ENCODE data around the gene ZNF362.
A peak's percentile ranks its signal among the peaks of the same experiment; 100 is the strongest.

Gene ZNF362

DNA sequence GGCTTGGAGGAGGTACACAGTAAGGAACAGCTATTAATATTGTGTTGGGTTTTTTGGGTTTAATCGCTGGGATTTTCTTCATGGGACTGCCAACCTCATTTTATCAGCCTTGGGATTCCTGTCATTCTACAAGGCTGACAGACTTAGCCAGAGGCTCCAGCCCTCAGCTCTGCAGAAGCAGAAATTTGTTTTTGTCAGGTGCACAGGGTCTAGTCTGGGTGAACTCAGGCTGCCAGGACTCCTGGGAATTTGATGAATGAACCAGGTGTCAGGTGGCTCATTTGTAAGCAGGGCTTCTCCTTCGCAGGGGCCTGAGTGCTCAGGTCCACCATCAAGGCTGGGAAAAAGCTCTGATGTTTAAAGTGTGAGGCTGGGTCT is 11.5 kb upstream of the ZNF362 start:
- no peak for DNase-seq (ENCODE audit: low spot score)

DNA sequence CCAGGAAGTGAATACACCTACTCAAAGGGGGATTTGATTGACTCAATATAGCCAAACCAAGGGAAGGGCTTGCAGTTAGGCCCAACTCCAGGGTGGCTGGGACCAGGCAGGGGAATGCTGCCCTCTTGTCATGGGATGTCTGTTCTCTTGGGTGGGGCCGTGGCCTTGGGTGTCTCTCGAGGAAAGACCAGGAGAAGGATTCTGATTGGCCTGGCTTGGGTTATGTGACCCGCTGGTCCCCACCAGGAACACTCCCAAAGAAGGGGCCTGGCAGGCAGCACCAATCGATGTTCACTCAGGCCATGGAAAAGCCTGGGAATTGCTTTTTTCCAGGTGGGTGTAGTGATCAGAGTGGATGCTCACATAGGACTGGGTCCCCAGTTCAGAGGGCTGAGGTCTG is 10.1 kb upstream of the ZNF362 start:
- DNase-seq (ENCODE audit: low spot score), result no peak

DNA sequence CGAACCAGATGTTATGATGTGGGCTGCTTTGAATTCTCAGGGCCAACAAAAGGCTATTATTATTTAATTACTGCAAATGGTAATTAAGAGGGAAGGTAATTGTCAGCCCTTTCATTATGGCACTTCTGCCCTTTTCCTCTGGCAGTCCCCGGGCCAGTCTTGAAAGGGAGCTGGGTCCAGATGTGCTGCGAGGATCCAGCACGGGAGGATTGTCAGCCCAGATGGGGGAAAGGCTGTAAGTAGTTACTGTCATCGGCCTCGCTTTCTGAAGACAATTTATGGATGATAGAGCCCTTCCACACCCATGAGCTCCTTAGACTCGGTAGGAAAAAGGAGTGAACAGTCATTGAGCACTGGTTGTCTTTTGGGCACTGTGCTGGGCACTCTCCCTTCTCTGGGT is 8.7 kb upstream of the ZNF362 start:
- DNase-seq (ENCODE audit: low spot score), result no peak

DNA sequence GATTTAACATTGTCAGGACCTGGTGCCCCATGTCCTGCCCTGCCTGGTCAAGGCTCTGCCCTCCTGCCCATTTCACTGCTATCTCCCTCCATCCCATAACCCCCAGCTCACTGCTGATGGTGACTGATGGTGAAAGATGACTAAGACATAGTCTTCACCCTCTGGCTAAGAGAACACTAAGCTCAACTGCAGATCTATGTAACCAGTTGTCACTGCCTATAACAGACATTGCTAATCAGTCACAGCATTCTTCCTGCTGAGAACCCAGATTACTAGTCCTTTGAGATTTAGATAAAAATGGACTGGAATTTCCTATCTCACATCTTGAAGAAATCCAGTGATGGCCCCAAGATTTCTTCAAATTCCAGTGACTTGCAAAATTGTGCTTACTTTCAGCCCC is 8.0 kb upstream of the ZNF362 start:
- no peak for DNase-seq (ENCODE audit: low spot score)

DNA sequence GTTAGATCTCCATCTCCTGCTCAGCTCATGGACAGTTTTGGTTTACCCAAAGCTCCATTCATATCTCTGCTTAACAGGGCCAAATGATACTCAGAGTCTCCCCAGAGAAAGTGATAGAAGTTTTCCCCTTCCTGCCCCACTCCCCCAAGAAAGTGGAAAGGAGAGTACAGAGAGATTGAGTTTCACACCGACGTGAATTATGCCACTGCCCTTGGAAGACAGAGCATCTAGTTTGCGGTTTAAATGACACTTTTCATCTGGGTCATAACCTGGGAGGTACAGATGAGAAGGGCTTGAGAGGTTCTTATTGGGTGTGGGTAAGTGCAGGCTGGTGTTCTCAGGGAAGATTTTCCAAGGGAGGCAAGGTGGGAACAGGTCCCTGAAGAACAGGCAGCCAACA is 6.9 kb upstream of the ZNF362 start:
- DNase-seq (ENCODE audit: low spot score), result no peak

DNA sequence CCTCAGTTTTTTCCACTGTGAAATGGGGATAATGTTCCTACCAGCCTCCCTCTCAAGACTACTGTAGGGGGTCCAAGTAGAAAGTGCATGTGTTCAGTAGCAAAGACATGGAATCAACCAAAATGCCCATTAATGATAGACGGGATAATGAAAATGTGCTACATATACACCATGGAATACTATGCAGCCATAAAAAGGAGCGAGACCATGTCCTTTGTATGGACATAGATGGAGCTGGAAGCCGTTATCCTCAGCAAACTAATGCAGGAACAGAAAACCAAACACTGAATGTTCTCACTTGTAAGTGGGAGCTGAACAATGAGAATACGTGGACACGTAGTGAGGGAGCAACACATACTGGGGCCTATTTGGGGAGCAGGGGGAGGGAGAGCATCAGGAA is 6.1 kb upstream of the ZNF362 start:
- no peak for DNase-seq (ENCODE audit: low spot score)

DNA sequence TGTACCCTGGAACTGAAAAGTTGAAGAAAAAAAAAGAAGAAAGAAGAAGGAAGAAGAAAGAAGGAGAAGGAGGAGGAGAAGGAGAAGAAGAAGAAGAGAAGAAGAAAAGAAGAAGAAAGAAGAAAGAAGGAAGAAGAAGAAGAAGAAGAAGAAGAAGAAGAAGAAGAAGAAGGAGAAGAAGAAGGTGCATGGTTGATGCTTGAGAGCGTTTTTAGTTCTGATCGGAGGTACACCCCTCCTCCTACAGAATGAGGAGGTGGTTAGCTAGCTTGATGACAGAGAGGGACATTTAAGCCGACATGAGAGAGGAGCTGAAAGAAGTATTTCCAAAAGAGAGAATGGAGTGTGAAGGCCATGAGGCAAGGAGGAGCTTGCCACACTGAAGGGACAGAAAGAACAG is 5.6 kb upstream of the ZNF362 start:
- no peak for DNase-seq (ENCODE audit: low spot score)

DNA sequence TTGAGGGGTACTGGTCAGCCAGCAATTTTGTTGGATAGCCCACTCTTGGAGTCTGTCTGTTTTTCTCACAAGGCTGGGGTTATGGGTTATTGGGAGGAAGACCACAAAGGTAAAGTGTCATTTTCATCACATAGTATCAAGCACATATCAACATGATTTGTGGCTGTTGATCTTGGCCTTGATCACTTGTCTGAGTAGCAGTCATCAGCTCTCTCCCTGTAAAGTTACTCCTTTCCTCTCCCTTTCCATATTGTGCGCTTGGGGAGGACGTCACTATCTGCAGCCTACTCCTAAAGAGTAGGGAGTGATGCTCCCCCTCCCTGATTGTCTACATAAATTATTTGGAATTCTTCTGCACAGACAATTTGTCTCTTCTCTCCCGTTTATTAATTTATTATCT is 1.8 kb upstream of the ZNF362 start:
- DNase-seq (ENCODE audit: low spot score), result no peak

DNA sequence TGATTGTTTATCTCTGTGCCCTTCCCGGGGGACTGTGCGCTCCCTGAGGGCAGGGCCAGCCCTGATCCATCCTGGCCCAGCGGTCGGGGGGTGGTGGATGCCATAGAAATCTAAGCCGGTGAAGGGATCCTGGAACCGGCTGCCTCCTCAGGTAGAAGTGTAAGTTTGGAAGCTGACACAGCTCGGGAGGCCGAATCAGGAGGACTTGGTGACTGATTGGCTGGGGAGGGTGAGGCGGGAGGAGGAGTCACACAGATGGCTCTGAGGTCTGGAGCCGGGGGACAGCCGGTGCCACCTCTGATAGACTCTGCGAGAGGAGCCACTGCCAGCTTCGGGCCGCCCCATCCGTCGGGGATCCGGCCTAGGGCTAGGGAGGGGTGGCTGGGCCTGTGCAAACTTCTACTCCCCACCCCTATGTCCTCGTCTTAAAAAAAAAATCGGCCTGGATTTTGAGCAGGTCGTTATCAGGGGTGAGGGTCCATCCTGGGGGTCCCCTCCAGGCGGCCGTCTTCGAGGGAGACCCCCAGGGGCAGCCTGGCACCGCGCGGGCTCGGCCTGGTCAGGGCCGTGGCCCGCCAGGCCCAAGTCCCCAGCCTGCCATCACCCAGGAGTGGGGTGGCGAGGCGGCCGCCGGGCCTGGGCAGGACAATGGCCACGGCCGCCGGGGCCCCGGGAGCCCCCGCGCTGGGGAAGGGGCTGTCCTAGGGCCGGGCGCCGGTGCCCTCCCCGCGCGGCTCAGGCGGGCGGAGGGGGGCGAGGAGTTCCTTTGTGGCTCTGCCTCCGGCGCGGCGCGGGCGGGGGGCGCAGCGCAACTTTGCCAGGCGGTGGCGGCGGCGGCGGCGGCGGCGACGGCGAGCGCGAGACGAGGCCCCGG is 708 bp upstream of the ZNF362 start:
- DNase-seq (ENCODE audit: low spot score), result peak; percentile 85

DNA sequence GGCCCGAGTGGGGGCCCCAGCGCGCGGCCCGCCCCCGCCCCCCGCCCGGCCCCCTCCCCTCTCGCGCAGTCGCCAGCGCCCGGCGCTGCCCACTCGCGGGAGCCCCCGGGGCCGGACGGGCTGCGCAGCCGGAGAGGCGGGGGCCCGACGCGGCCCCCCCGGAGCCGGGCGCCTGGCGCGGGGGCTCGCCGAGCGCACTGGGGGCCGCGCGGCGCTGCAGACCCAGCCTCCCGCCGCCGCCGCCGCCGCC is 146 bp upstream of the ZNF362 start:
- no peak for DNase-seq (ENCODE audit: low spot score)

DNA sequence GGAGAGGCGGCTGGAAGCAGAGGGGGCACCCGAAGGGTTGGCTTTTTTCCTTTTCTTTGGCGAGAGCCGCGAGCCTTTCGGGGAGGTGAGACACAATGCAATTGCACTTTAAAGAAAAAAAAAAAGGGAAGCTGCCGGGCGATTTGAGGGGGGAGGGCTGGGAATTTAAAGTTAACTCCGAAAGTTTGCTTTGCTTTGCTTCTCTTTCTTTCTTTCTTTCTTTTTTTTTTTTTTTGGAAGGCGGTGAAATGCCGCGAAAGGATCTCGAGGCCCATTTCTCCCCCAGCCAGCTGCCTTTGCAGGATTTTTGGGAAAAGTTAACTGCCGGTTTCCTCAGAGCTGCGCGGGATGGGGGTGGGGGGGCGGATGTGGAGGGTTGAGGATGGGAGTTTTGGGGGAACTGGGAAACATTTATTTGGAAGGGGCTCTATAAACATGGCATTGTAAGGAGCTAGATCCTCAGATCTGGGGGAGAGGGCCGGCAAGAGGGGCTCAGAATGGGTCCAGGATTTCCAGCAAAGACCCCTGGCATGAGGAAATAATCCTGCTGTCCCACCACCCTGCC is 997 bp downstream of the ZNF362 start:
- DNase-seq (ENCODE audit: low spot score), result no peak

DNA sequence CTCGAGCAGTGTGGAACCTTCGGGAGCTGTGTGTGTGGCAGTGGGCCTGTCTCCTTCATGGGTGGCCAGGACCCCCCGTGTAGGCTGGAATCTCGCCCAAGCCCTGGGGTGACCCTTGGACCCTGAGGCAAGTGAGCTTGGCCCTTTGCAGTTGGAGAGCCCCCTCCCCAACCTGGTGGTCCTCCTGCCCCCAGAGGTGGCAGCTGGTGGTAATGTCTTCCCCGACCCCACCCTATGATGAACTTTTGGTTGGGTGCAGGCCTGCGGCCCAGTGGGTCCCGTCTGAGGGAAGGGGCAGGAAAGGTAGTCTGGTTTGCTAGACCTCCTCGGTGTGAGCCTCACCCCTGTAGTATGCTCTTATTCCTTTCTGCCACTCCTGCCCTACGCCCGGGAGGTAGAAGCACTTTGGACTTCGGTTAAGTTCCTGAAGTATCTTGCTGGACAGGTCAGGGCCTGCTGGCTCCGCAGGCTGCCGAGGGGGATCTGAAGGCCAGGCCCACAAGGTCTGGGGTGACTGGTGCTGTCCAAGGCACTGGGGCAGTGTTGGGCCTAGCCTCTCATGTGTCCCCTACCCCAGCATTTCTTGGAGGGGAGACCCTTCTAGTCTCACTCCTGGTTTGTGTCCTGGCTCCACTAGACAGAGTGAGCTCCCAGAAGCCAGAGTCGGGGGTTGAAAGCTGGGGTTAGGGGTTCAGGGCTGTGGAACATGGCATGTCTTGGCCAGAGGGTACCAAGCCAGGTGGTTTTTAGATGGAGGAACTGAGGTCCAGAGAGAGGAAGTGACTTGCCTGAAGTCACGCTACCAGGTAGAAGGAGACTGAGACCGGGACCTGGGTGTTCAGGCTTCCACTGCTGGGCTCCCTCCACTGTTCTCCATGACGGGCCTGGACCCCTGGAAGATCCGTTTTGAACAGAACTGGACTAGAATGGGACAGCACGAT is 1.8 kb downstream of the ZNF362 start:
- DNase-seq (ENCODE audit: low spot score), result no peak

DNA sequence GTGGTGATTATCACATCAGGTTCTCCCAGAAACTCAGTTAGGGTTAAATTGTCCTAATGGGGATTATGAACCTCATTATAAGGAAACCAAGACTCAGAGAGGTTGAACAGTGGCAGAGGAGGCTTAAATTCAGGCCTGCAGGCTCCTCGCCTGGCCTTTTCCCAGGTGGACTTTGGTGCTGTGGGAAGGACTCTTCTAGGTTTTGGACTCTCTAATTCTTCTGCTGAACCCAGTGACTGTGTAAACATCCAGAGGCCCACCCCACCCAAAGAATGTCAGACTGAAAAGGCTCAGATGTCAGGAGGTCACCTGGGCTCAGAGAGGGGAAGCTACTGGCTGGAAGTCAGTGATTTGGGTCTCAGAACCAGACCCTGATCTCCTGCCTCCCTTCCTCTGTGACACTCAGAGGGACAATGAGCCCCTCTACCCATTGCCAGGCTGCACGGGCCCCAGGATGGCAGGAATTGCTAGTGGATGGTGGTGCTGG is 2.5 kb downstream of the ZNF362 start:
- DNase-seq (ENCODE audit: low spot score), result no peak

DNA sequence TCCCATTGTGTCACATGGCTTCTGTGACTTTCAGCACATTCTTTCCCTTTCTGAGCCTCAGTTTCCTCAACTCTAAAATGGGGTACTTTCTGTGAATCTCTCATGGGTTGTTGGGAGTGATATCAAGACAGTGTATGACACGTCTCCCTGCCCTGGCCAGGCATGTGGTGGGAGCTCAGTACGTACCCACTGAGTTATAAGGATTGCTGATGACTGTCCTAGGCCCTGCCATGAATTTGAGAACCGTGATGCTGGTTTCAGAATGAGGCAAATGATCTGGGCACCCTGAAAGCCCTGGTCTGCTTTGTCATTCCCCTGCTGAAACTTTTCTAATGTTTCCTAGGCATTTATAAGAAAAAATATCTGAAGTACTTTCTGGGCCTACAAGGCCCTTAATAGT is 3.6 kb downstream of the ZNF362 start:
- DNase-seq (ENCODE audit: low spot score), result no peak

DNA sequence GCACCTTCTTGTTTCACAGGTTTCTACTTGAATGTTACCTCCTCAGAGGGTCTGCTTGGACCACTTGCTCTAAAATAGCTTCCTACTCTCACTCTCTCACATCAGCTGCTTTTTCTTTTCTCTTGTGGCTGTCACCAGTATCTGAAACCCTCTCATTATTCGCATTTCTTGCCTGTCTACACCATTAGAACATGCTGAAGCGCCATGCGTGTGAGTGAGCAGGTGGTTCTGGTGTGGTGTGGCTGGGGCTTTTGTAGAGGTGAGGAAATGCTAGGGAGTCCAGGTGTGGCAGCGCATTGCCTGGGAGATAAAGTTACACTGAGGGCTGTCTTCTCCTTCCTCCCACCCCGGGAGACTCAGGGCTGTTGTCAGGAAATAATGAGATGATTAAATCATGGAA is 4.1 kb downstream of the ZNF362 start:
- DNase-seq (ENCODE audit: low spot score), result no peak

DNA sequence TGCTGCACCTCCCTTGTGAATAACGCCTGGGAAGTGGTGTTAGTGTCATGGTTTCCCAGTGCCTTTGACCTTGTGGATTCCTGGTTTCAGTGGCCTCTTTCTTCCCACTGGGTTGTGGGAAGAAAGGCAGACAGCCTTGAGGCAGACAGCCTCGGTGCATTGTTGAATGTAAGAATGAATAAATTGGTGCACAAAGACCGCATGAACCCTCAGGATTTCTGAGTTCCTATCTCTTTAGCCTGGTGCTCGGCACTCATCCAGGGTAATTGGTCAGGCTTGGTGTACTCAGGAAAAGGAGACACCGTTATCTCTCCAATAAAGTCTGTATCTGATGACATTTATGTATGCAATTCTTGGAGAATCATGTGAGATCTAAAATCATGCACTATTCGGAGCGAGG is 5.1 kb downstream of the ZNF362 start:
- DNase-seq (ENCODE audit: low spot score), result no peak

DNA sequence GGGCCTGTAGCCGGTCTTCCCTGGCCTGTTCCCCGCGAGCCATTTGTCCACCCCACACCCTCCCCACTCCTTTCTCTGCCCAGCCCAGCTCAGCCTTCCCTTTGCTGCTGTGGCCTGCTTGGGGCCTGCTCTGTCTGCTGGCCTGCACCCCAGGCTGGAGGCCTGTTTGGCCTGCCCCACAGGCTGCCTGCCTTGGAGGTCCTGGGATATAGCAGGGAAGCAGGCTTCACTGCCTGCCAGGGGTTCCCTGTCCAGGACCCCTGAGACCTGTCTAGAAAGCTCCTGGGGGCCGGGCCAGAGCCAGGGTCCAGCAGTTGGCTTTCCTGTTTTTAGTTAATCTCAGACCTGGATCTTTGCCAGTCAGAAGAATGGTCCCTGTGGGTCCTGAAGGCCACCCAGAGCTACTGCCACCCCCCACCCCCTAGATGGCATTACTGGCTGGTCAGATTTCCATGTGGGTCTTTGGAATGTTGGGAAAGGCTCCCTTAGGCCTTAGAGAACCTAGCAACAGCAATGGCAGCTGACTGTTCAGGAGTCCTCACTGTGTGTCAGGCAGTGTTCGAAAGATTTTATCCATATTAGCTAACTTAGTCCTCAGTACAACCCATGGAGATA is 7.7 kb downstream of the ZNF362 start:
- DNase-seq (ENCODE audit: low spot score), result no peak

DNA sequence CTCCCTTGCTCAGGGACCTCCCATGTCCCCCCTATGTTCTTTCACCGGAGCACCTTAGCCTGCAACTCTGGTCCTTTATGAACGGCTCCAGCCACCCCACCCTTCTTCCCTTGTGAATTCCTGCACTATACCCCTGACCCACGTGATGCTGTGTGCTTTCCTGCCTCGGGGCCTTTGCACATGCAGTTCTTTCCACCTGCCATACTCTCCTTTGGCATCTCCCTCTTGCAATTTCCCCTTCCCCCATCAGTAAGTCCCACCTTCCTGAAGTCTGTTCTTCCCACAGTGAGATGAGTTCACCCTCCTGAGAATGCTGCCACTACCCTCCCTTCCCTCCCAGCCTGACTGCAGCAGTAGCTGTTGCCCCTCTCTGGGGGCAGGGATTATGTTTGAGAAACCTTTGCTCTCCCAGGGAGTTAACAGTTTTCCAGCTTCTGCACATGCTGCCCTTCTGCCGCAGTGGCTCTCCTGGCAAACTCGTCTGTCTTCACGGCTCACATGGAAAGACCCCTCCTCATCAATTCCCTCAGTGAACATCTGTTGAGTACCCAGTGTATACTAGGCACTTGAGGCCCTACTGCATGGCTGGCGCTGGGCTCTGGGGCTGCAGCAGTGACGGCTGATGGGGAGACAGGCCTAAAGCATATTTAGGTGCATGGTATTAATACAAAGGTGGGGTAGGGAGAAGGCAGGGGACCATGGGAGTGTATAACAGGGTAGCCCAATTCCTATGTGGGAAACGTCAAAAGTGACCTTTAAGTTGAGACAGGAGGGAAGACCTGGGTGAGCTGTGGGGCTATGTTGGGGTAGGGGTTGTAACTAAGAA is 9.7 kb downstream of the ZNF362 start:
- no peak for DNase-seq (ENCODE audit: low spot score)

DNA sequence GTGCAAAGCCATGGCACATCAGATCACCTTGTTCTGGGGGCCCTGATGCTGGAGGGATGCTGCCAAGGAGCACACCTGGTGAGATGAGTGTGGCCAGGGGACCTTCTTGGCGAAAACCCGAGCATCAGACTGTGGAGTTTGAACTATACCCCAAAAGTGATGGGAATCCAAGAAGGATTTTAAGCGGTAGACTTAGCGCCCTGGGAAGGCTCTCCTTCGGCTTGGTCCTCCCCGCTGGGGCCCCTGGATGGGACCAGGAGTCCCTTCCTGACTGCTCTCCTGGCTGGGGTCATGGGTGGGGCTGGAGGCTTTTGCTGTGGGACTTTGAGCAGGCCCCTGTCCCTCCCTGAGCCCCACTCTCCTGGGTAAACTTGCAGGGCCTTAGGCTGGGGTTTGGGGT is 10.5 kb downstream of the ZNF362 start:
- DNase-seq (ENCODE audit: low spot score), result no peak

DNA sequence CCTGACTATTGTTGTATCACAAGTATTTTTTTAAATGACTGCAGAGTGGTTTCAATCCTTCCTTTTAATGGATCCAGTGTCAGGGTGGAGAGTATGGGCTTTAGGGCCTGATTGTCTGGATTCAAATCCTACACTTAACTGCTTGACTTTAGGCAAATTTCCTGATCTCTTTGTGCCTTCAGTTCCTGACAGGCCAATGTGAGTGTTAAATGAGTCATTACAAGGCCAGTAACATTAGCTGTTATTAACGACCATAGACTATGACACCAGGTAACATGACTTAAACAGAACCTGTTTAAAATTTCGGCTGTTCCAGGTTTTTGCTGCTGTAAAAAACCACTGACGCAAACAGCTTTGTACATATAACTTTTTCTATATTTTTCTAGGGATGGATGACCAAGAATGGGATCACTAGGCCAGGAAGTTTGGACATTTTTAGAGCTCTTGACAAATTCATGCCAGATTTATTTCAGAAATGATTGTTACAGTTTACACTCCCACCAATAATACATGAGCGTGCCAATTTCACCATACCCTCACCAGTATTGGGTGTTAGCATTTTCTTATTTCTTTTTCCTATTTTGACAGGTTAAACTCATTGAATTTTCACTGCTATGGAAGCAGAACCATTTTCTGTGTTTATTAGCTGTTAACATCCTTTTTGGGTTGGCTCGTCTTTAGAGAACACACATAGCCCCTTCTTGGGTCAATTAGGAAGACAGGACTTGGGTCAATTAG is 11.3 kb downstream of the ZNF362 start:
- DNase-seq (ENCODE audit: low spot score), result no peak

DNA sequence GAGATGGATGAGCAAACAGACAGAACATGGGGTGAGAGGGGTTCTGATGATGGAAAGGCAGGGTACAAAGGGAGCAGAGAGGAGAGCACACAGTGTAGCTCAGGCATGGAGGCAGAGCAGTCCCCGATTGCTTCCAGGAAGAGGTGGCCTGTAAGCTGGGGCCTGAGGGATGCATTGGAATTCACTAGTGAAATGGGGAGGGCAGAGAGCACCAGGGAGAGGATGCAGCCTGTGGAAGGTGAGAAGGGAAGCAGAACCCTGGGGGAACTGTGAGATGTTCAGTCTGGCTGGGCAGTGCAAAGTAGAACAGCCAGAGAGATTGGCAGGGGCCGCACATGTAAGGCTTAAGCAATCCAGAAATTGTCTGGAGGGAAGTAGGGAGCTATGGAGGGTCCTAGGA is 12.2 kb downstream of the ZNF362 start:
- no peak for DNase-seq (ENCODE audit: low spot score)

Measured in AG08395 (cell line).